GM11168 (cell line): ENCODE data around the gene RPL21.
"Not testable (repeated sequence)": the region's sequence is repeated elsewhere in the genome, so short reads cannot be mapped to it uniquely, and the experiment has no call there.

Experiments used
- in situ Hi-C: fragments of 300-500 bp; cut with MboI; formaldehyde crosslinking; loops from one replicate; pipeline ENCODE4 v1.12.0; 2022; ENCODE audit warnings: low sequenced_read_pairs; ENCODE audit not compliant: unreplicated experiment

Gene RPL21

DNA sequence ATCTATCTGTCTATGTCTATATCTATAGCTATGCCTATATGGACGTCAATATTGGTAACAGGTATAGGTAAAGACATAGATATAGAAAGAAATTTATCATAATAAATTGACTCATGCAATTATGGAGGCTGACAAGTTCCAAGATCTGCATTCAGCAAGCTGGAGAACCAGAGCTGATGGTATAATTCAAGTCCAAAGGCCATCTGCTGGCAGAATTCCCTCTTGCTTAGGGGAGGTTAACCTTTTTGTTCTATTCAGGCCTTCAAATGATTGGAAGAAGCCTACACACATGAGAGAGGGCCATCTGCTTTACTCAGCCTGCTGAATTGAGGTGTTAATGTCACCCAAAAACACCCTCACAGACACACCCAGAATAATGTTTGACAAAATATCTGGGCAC is 30.1 kb downstream of the RPL21 start:
- in situ Hi-C loops: loop anchor here (25.0 kb wide), 1 partner anchor 294 kb away; no protein-coding TSS in a partner anchor

DNA sequence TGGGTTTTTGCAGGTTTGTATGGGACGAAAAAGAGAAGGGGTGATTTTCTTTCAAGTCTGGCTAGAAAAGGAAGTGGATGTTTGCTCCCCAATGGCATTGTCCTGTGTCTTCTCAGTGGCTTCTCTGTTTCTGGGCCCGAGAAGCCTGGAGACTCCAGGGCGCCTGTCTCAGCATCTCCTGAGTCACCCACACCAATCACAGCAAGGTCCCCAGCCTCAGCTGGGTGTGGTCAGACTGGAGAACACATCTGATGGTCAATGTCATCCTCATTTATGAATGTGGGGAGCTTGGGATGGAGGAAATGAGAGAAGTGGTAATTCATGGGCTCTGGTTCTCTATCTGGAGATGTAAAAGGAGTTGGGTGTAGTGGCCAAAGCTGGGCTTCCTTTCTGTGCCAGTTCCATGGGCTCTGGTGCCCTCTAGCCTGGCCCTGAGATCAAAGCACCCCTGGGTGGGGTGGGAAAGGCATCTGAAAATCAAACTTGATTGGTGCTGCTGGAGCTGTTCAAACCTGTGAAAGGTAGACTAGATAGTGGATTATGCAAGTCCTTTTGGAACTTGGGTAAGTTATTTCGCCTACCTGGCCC is 32.6 kb downstream of the RPL21 start:
- in situ Hi-C loops: loop anchor here (25.0 kb wide), 1 partner anchor 297 kb away; no protein-coding TSS in a partner anchor

DNA sequence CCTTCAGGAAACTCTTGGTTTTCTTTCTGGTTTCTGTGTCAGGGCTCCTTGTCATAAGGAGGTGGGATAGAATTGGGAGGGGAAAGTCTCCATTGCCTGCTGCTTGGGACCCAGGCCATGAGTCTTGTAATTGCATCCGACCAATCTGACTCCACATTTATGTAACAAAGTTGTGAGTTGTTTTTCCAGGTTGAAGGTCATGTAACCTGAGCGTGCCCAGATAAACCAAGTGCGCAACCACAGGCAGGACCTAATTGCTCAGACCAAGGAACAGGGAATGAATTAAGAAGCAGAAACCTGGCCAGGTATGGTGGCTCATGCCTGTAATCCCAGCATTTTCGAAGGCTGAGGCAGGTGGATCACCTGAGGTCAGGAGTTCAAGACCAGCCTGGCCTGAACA is 37.0 kb downstream of the RPL21 start:
- in situ Hi-C loops: loop anchor here (25.0 kb wide), 1 partner anchor 301 kb away; no protein-coding TSS in a partner anchor

DNA sequence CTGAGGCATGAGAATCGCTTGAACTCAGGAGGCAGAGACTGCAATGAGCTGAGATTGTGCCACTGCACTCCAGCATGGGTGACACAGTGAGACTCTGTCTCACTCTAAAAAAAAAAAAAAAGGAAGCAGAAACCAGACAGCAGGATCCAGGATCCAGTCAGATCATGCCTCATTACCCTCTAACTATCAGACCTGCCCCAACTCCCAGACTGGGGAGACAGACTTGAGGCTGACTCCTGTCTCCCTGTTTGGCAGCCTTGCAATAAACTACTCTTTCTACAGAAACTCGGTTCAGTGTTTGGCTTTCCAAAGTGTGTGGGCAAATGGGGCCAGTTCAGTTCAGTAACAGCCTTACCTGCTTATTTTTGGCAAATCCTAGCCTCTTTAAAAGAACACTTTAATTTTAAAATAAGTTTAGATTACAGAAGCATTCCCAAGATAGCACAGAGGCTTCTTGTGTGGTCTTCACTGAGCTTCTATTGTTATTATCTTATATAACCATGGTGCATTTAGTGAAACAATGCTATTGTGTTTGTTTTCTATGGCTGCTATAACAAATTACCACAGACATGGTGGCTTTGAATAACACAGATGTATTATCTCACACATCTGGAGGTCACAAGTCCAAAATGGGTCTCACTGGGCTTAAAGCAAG is 37.8 kb downstream of the RPL21 start:
- in situ Hi-C loops: loop anchor here (25.0 kb wide), 1 partner anchor 302 kb away; no protein-coding TSS in a partner anchor

DNA sequence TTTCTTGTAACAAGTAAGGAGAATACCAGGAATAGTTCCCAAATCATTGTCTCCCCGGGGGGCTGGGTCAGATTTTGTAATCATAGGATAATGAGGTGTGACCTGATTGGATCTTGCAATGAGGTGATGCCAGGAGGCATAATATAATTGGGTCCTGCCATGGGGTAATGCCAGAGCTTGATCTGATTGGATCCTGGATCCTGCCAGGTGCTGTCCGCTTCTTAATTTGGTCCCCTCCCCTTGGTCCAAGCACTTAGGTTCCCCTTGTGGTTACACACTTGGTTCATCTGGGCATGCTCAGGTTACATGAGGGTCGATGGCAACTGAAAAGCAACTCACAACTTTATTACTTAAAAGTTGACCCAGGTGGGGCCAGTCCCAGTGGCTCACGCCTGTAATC is 39.4 kb downstream of the RPL21 start:
- in situ Hi-C loops: loop anchor here (25.0 kb wide), 1 partner anchor 303 kb away; no protein-coding TSS in a partner anchor

DNA sequence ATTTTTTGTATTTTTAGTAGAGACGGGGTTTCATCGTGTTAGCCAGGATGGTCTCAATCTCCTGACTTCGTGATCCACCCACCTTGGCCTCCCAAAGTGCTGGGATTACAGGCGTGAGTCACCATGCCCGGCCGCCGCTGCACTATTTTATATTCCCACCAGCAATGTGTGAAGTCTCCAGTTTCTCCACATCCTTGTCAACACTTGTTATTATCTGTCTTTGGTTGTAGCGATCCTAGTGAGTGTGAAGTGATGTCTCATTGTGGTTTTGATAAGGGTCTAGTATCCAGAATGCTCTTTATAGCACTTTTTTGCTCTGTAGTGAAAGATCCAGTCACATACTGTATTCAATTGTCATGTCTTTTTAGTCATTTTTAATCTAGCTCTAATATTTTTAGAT is 40.6 kb downstream of the RPL21 start:
- in situ Hi-C loops: loop anchor here (25.0 kb wide), 1 partner anchor 305 kb away; no protein-coding TSS in a partner anchor

DNA sequence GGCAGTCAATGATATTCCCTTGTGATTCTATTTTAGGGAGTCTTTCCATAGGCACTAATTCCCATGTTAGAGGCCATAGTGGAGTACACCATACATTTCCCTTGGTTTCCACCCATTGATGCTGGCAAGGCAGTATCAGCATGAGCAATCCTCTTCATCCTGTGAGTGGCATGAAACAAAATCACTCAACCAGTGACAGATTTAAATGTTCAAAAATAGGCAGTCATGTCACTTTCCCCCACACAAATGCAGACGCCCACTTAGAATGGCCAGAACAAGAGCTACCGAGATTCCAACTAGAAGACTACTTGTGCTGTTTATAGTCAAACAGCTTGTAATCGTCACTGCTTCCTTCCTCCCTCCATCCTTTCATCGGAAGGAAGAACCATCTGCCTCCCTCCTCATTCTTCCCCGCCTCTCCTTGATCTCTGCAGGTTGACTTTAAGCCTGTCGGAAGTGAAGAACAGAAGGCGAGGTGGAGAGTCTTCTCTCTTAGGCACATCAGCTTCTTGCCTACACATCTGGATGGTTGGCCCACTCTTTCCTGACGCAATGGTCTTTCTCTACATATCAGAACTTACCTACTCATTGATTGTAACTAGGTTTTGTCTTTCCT is 41.8 kb downstream of the RPL21 start:
- in situ Hi-C loops: loop anchor here (25.0 kb wide), 1 partner anchor 306 kb away; no protein-coding TSS in a partner anchor

DNA sequence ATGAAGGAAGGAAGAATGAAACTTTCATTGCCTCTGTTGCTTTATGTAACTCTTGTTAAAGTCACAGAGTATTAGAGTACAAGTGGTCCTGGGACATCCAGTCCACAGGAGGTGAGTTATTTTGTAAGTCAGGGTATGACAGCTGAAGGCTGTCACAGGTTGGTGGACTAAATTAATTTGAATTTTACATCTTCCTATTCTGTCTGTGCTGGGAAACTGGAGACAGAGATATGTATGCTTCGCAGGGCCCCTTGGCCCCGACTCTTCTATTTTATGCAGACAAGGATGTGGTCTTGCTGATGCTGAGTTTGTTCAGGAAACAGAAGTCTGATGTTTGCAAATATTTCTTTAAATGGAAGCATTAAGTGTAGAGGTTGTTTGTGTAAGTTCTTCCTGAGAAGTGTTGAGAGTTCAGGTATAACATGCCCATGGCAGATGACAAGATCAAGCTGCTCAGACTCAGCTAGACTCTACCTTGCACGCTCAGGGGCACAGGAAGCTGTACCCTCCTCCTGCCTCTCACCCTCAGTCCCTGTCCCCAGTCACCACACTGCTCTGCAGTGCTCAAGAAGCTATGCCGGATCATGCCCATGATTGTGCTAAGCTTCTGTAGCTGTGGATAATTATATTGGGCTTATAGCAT is 42.6 kb downstream of the RPL21 start:
- in situ Hi-C loops: loop anchor here (25.0 kb wide), 1 partner anchor 307 kb away; no protein-coding TSS in a partner anchor

DNA sequence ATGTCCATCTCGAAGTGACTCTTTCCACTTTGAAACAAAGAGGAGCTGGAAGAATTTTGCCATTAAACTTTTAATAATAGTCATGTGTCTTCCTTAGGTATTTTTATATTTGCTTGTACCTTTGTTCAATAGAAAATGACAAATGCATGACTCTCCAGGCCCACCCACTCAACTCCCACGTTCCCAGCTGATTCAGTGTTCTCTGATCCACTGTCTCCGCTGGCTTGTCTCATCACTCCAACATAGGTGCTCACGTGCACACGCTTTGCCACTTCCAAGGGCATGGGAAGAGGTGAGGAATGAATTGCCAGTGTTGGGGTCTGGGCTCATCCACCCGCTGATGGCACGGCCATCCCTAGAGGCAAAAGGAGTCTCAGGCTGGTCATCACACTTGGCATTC is 43.7 kb downstream of the RPL21 start:
- in situ Hi-C loops: loop anchor here (25.0 kb wide), 1 partner anchor 308 kb away; no protein-coding TSS in a partner anchor

DNA sequence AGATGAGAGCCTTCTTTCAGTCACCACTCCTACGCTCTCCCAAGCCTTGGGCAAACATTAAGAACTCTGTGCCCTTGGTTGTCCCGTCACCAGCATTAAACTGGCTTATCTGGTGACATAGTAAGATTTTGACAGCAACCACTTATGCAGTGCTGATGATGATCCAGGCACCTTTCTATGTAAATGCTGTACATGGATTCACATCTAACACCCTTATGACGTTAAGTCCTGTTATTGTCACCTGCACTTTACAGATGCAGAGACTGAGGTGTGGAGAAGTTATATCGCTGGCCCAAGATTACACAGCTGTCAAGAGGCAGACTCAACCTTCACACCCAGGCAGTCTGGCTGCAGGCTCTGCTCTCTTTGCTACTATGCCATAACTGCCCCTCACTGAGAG is 44.3 kb downstream of the RPL21 start:
- in situ Hi-C loops: loop anchor here (25.0 kb wide), 1 partner anchor 308 kb away; no protein-coding TSS in a partner anchor

DNA sequence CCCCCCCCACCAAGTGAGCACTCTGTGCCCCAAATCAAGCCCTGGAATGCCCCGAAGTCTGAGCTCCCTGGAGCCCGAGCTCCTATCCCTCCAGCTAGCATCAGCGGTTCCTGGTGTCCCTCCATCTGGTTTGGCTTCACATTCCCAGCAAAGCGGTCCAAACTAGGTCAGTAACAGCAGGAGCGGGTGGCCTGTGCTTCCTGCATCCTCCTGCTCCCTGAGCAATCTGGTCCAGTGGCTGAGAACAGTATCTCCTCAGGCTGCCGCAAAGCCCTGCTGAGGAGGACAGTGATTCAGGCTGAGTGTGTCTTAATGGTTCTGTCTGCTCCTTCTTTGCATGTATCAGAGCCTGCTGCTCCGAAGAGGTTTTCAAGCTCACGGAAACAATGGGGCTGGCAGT is 45.1 kb downstream of the RPL21 start:
- in situ Hi-C loops: loop anchor here (25.0 kb wide), 1 partner anchor 309 kb away; no protein-coding TSS in a partner anchor

DNA sequence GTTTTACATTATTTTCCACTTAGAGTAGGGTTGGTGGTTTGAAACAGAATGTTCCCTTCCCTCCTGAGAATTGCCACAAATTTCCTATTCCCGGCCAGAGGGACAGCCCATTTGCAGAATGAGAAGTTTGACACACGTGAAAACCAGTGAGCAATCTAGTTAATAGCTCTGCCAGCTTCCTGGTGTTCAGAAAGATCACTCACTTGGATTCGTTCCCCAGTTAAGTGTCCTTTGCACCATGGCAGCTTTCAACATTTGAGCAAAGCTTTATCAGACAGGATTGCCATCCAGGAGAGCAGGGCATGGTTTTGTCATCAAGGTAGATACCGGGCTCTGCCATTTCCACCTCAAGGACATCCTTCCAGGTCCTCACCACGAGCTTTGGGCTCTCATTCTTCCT is 47.5 kb downstream of the RPL21 start:
- in situ Hi-C loops: loop anchor here (25.0 kb wide), 1 partner anchor 312 kb away; no protein-coding TSS in a partner anchor

DNA sequence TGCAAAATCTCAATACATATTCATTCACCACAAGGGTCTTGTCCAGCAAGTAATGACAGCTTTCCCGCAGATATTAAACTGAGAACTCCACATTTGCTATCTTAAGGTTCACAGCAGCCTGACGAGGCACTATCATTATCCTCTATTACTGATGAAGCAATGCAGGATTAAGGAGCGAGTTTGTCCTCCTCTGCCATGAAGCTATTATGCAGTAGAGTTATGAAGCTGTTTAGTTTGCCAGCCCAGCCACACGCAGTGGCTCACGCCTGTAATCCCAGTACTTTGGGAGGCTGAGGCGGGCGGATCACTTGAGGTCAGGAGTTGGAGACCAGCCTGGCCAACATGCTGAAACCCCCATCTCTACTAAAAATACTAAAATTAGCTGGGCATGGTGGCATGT is 49.0 kb downstream of the RPL21 start:
- in situ Hi-C loops: not testable (repeated sequence)

DNA sequence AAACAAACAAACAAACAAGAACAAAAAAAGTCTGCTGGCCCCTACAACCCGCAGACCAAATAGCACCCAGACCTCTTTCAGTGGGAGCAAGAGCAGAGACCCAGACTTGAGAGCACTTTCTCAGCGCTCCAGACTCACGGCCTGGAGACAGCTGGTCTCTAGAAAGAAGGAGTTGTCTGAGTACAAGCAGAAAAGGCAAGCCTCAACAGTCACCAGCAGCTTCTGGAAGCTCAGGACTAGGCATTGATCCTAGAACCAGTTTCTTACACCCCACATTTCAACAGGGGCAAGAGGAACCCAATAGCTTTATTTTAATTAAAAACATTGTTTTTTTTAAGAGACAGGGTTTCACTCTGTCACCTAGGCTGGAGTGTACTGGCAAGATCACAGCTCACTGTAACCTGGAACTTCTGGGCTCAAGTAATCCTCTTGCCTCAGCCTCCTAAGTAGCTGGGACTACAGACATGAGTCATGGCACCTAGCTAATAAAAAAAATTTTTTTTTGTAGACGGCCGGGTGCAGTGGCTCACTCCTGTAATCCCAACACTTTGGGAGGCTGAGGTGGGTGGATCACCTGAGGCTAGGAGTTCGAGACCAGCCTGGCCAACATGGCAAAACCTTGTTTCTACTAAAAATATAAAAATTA is 49.7 kb downstream of the RPL21 start:
- in situ Hi-C loops: no loop called here

DNA sequence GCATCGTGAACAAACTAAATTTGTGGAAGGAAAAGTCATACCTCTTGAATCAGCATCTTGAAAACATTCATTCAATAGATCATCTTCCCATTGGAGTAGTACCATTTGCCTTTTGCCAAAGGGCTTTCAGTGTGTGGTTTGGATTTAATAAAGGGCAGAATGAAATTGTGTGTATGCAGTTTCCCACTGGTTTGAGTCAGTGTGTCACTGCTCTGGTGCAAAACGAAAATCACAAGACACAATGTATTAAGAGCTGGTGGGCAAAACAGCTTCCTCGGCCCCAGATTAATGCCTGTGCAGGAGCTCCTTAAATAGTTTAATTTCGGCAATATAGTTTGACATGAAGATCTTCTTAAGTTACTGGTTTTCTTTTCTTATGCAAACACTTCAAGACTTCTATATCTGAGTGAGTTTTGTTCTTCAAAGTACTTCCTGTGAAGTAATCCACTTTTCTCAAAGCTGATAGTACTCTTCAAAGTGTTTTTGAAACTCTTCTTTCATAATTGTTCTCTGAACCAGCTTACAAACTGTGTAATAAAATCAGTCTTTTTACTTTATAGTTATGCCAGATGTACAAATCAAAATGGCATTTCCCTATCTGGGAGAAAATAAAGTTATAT is 51.4 kb downstream of the RPL21 start:
- in situ Hi-C loops: no loop called here

DNA sequence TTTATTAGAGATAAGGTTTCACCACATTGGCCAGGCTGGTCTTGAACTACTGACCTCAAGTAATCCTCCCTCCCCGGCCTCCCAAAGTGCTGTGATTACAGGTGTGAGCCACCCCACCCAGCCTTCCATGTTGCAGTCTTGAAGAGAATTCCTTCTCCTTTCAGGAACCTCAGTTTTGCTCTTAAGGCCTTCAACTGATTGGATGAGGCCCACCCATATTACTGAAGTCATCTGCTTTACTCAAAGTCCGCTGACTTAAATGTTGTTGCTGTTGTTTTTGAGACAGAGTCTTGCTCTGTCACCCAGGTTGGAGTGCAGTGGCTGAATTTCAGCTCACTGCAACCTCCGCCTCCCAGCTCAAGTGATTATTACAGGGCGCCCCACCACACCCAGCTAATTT is 52.7 kb downstream of the RPL21 start:
- in situ Hi-C loops: no loop called here

DNA sequence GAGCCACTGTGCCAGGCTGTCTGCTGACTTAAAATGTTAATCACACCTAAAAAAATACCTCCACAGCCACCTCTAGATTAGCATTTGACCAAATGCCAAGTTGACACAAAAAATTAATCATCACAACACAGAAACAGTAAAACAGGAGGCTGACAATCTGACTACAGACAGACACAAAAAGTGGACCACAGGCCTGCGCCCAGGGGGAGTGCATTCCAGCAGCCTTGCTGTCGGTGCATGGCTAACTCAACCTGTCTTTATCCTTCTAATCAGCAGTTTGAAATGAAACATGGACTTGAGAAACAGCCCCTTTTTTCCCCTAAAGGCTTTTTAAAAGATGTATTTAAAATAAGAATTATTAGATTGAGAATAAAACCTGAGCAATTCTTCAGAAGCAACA is 53.3 kb downstream of the RPL21 start:
- in situ Hi-C loops: no loop called here
